PC-3 (cell line): ENCODE measurements around the gene LAGE3. TPM values are rescaled to one million over a fixed set of nuclear protein-coding genes. Genes with fewer than 3 reads are reported as not detected.

Experiments
- ATAC-seq: fragments of 200-7000 bp; cut with Tn5 transposase; 2 replicates; pipeline ENCODE4 v1.9.1; 2020; ENCODE audit warnings: mild to moderate bottlenecking, moderate library complexity
- BruUV-seq: library from RNA; stranded (reverse); fragments of 400-500 nt; replicated peaks from 2 replicates; lab custom pipeline; 2021; lab: Mats Ljungman, UMichigan
- CTCF ChIA-PET: fragments of 300-600 bp; sonication (Branson Sonifier 250); formaldehyde crosslinking; loops from one replicate; lab custom pipeline; 2022; ENCODE audit warnings: antibody characterized with exemption; lab: Charles Lee
- POLR2A ChIA-PET: fragments of 300-600 bp; sonication (Branson Sonifier 250); formaldehyde crosslinking; loops from one replicate; lab custom pipeline; 2022; ENCODE audit warnings: antibody characterized with exemption; ENCODE audit not compliant: unreplicated experiment; lab: Charles Lee
- DNase-seq: peaks from one replicate; pipeline ENCODE4 v3.0.0-alpha.2; 2015
- H2AFZ ChIP-seq: fragments of 300-600 bp; sonication (generic); 2 replicates; pipeline ENCODE4 v1.6.0; 2016; ENCODE audit warnings: antibody characterized with exemption, low read length
- H3F3A ChIP-seq: fragments of 300-600 bp; sonication (generic); one replicate; pipeline ENCODE4 v1.6.0; 2017; ENCODE audit warnings: antibody characterized with exemption, low read length, control low read depth, mild to moderate bottlenecking; ENCODE audit not compliant: unreplicated experiment
- H3K27ac ChIP-seq: fragments of 300-600 bp; sonication (generic); 2 replicates; pipeline ENCODE4 v1.5.1; 2016; ENCODE audit warnings: mild to moderate bottlenecking, low read length
- H3K27me3 ChIP-seq: fragments of 300-600 bp; sonication (generic); 2 replicates; pipeline ENCODE4 v1.6.1; 2016; ENCODE audit warnings: low read length, mixed read lengths
- H3K36me3 ChIP-seq: fragments of 300-600 bp; sonication (generic); 2 replicates; pipeline ENCODE4 v1.6.1; 2016; ENCODE audit warnings: low read depth, mixed run types, low read length, mixed read lengths
- H3K4me1 ChIP-seq: fragments of 300-600 bp; sonication (generic); 2 replicates; pipeline ENCODE4 v1.5.1; 2016; ENCODE audit warnings: low read length; ENCODE audit not compliant: insufficient read depth
- H3K4me2 ChIP-seq: fragments of 300-600 bp; sonication (generic); 2 replicates; pipeline ENCODE4 v1.6.0; 2016; ENCODE audit warnings: low read length
- H3K4me3 ChIP-seq: fragments of 300-600 bp; sonication (generic); 2 replicates; pipeline ENCODE4 v1.5.1; 2016; ENCODE audit warnings: mild to moderate bottlenecking, low read length, mixed read lengths
- H3K79me2 ChIP-seq: fragments of 300-600 bp; sonication (generic); 2 replicates; pipeline ENCODE4 v1.6.1; 2017; ENCODE audit warnings: low read length, mixed read lengths
- H3K9ac ChIP-seq: fragments of 300-600 bp; sonication (generic); 2 replicates; pipeline ENCODE4 v1.6.0; 2016; ENCODE audit warnings: mild to moderate bottlenecking, low read length
- H3K9me2 ChIP-seq: fragments of 300-600 bp; sonication (generic); replicated peaks from 2 replicates; pipeline ENCODE4 v1.6.1; 2016; ENCODE audit warnings: mixed run types, low read length, mixed read lengths
- H3K9me3 ChIP-seq: fragments of 300-600 bp; sonication (generic); 2 replicates; pipeline ENCODE4 v1.6.1; 2016; ENCODE audit warnings: low read length, mixed read lengths
- H4K20me1 ChIP-seq: fragments of 300-600 bp; sonication (generic); 2 replicates; pipeline ENCODE4 v1.6.1; 2016; ENCODE audit warnings: low read length, mixed read lengths
- EZH2 ChIP-seq: fragments of 300-600 bp; sonication (generic); IDR thresholded peaks from one replicate; pipeline ENCODE4 v1.6.1; 2017; ENCODE audit warnings: antibody characterized with exemption, mild to moderate bottlenecking, low read length; ENCODE audit not compliant: unreplicated experiment
- EZH2phosphoT487 ChIP-seq: fragments of 300-600 bp; sonication (generic); IDR thresholded peaks from 2 replicates; pipeline ENCODE4 v1.6.1; 2018; ENCODE audit warnings: mild to moderate bottlenecking, antibody characterized with exemption, low read length, borderline replicate concordance
- intact Hi-C: fragments of 100-400 bp; cut with micrococcal nuclease; formaldehyde crosslinking; loops from 2 replicates; pipeline ENCODE4 v1.9.0; 2023
- total RNA-seq: library from RNA; depleted of rRNA; stranded (reverse); fragments of >200 nt; gene quantifications from 2 replicates; pipeline ENCODE4 v1.2.3, GENCODE V29; 2014
- TF ChIP-seq, protein P1 (sequence below): fragments of 300-600 bp; sonication (generic); conservative IDR thresholded peaks from 2 replicates; pipeline ENCODE4 v1.5.1; 2017; ENCODE audit warnings: antibody characterized with exemption, low read depth, mild to moderate bottlenecking, low read length

The LAGE3 gene
- total RNA-seq, 1 experiment from 2014 or later, result 87.4 TPM

DNA sequence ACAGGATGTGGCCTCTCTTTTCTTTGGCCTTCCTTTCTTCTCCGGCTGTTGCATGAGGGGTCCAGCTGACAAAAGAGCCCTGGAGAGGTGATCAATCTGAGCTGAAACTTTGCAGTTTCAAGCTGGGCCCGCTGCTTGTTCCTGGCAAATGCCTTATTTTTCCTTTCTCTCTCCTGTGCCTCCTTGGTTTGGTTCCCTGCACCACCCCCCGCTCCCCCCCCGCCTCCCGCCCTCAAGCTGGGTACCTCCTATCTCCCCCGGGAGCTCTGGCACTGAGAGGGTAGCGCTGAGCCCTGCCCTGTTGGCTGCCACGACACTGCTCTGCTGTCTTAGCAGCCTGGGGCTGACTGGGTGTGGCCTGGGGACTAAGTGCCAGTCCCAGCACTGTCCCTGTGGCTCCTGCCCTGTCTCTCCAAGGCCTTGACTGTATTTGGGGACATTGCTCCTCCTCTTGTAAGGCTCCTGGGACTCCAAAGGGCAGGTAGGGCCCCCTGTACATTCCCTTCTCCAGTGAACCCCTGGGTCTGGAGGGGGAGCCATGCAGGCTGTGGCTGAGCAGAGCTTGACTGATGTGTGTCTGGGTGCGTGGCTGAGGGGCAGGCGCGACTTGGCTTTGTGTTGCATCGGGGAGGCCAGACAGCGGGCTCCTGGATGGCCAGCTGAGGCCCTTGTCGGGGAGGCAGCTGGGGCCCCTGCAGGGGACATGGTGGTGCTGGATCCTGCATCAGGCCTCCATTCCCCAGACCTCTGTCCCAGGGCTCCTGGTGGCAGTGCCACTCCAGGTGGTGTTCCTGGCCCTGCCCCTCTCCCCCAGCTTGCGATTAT is 19.9 kb downstream of the LAGE3 start:
- H3K4me3 ChIP-seq, result peak overlapping the region; percentile 82
- no peak overlapping the region; the same call in 1 of the 2 replicates for H2AFZ ChIP-seq
- no peaks in the 10 kb centered on the region for H3K9me2 ChIP-seq
- no peaks in the 10 kb centered on the region for H3K27me3 ChIP-seq
- peak overlapping the region; percentile 96 for H3K4me2 ChIP-seq
- peak overlapping the region; percentile 61 for H3K9ac ChIP-seq
- no peaks in the 10 kb centered on the region for H4K20me1 ChIP-seq
- DNase-seq (peak; percentile 54), ATAC-seq (peak; percentile 79)
- ChIA-PET POLR2A (interaction anchor here (0.6 kb wide), 1 partner anchor 23 kb away, joined by 11 read pairs; no protein-coding TSS in a partner anchor), CTCF (interaction anchor here (0.6 kb wide), 1 partner anchor 34 kb away, joined by 3 read pairs; no protein-coding TSS in a partner anchor)
- H3K79me2 ChIP-seq, result peaks cover 17% of the 10 kb centered on the region
- BruUV-seq, result no TSS peak
- H3K27ac ChIP-seq, result no peak overlapping the region
- H3F3A ChIP-seq, result no peaks in the 10 kb centered on the region
- H3K36me3 ChIP-seq, result no peaks in the 10 kb centered on the region
- intact Hi-C loops, result loop anchor here (10.0 kb wide), 1 partner anchor 64 kb away; the partner anchor contains the start of gene RPL10
- no peak for TF ChIP-seq EZH2
- no peaks in the 10 kb centered on the region for H3K9me3 ChIP-seq
- no peaks in the 10 kb centered on the region for H3K4me1 ChIP-seq

DNA sequence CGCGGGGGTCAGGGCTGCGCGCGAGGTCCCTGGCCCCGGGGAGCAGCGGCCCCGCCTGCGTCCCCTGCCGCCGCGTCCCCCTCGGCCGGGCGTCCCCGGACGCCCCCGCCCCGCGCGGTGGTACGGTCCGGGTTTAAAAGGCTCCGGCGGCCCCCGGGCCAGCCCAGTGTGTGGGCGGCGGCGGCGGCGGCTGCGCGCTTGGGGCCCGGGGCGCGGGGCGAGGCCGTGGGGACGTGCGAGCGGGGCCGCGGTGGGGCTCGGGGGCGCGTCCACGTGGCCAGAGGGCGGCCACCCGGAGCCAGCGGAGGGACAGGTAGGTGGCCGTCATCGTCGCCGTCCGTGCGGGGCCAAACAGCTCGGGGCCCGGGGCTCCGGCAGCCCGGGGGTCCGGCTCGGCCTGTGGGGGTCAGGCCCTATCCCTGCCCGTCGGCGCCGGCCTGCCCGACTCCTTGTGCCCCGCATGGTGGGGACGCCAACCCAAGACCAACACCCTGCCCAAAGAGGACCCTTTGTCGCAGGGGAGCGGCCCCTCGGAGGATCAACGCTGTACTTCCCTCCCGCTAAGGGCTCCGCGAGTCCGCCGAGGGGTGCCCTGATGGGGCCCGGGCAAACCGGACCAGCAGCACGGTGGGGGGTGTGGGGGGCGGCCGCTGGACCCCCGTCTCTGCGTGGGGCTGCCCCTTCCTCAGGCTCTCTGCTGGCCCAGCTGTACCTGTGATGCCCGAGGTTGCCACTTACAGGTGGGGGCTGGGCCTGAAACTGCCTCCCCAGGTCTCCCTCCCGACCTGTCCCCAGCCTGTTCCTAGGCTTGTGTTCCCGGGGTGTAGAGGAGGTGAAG is 20.7 kb downstream of the LAGE3 start, which contains the start of gene PLXNA3:
Gene PLXNA3, plus strand, starts transcription at position 166 of the 838 bp plus-strand sequence. CDS start 1,903 bp downstream, outside the sequence.
- TF ChIP-seq EZH2, result no peak
- TF ChIP-seq EZH2phosphoT487, result no peak
- TF ChIP-seq, protein P1, sequence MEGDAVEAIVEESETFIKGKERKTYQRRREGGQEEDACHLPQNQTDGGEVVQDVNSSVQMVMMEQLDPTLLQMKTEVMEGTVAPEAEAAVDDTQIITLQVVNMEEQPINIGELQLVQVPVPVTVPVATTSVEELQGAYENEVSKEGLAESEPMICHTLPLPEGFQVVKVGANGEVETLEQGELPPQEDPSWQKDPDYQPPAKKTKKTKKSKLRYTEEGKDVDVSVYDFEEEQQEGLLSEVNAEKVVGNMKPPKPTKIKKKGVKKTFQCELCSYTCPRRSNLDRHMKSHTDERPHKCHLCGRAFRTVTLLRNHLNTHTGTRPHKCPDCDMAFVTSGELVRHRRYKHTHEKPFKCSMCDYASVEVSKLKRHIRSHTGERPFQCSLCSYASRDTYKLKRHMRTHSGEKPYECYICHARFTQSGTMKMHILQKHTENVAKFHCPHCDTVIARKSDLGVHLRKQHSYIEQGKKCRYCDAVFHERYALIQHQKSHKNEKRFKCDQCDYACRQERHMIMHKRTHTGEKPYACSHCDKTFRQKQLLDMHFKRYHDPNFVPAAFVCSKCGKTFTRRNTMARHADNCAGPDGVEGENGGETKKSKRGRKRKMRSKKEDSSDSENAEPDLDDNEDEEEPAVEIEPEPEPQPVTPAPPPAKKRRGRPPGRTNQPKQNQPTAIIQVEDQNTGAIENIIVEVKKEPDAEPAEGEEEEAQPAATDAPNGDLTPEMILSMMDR, result no peak
- ATAC-seq (peak; percentile 64), DNase-seq (peak; percentile 46)
- Histone ChIP-seq H3K27ac (no peak within 1 kb of the TSS), H3K79me2 (peaks cover 17% of the 10 kb centered on the region), H3K9me3 (no peaks in the 10 kb centered on the region), H3K36me3 (no peaks in the 10 kb centered on the region), H3F3A (no peaks in the 10 kb centered on the region), H3K4me3 (peak within 1 kb of the TSS; percentile 82), H4K20me1 (no peaks in the 10 kb centered on the region), H3K27me3 (no peaks in the 10 kb centered on the region), H3K9ac (peak within 1 kb of the TSS; percentile 61), H3K9me2 (no peaks in the 10 kb centered on the region), H2AFZ (peak within 1 kb of the TSS; percentile 70), H3K4me2 (peak within 1 kb of the TSS; percentile 96), H3K4me1 (no peaks in the 10 kb centered on the region)
- POLR2A ChIA-PET, result interaction anchor here (0.6 to 0.8 kb wide), 3 partner anchors 24 to 78 kb away, joined by 4 to 11 read pairs (median 6); partner anchors contain the start of gene ATP6AP1
- CTCF ChIA-PET, result interaction anchor here (0.6 kb wide), 1 partner anchor 33 kb away, joined by 3 read pairs; no protein-coding TSS in a partner anchor
- intact Hi-C loops, result loop anchor here (10.0 kb wide), 1 partner anchor 64 kb away; the partner anchor contains the start of gene RPL10
- BruUV-seq, result TSS peak; percentile 37
